ENCODE results near the gene EFNA4. TPM values are rescaled to one million over a fixed set of nuclear protein-coding genes. Genes with fewer than 3 reads are reported as not detected.

EFNA4 gene
- polyA plus RNA-seq, 4 donors = 19.2 to 24.8 (median 19.5) TPM

DNA sequence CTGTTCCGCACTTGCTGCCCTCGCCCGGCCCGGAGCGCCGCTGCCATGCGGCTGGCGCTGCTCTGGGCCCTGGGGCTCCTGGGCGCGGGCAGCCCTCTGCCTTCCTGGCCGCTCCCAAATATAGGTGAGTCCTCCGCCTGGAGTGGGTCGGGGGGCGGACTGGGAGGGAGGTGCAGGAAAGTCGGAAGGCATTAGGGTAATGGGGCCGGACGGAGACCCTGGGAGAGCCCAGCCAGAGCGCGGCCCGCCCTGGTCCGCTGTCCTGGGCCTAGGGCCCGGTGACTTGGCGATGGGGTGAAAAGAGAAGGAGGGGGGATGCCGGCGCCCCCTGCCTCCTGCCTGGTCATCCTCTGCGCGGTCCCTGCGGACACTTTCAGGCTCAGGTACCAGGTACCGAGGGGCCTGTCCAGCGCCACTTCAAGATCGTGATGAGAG, 12.2 kb upstream of the EFNA4 start:
- no peak for DNase-seq (ENCODE audit: low read depth in 4 of 4, low spot score in 3 of 4)

DNA sequence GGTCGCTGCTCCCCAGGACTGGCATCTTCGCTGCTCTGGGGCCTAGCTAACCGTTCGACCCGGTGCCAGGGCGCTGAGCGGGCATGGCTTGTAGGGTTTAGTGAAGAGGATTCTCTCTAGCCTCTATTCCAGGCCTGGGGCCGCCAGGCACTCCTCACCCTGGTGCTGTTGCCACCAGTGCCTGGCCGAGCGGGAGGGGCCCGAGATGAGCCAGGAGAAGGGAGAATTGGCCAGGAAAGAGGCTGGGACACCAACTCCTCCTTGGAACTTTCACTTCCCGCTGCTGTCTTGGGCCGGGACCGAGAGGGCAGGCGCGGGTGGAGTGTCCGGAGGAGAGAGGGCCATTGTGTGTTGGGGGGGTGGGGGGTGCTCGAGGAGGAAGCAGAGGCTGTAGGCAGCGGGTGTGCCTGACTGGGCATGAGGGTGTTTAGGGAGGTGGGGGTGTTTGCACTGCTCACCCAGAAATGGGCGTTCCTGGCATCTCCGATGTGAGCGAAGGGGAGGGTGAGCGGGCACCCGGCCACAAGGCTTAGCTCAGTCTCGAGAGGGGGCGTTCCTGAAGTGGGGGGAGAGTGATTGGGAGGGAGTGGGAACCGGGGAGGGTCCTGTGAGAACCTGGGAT, 11.7 kb upstream of the EFNA4 start:
- no peak for DNase-seq (ENCODE audit: low read depth in 4 of 4, low spot score in 3 of 4)

GRCh38 chr1:155052439-155053395, 10.8 kb upstream of the EFNA4 start:
- DNase-seq (ENCODE audit: low read depth in 4 of 4, low spot score in 3 of 4) = no peak

DNA sequence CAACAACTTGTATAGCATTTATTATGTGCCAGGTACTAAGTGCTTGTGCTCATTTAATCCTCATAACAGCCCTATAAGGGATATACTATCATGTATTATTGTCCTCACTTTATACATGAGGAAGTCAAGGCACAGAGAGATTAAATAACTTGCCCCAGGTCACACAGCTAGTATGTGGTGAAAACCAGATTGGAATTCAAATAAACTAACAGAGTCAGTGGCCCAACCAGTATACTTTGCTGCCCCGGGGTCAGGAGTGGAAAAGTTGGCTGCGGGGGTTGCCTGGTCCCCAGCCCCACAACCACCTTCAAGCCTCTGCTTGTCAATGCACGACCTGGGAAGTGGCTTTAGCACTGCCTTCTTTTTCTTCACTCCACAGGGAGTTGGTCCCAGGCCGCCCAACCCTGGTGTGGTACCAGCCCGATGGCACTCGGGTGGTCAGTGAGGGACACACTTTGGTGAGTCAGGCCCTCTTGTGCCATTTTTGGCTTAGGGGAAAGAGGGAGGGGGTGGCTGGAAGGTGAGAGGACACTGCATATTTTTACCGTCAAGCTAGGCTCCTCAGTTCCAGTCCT, 9.9 kb upstream of the EFNA4 start:
- no peak for DNase-seq (ENCODE audit: low read depth in 4 of 4, low spot score in 3 of 4)

DNA sequence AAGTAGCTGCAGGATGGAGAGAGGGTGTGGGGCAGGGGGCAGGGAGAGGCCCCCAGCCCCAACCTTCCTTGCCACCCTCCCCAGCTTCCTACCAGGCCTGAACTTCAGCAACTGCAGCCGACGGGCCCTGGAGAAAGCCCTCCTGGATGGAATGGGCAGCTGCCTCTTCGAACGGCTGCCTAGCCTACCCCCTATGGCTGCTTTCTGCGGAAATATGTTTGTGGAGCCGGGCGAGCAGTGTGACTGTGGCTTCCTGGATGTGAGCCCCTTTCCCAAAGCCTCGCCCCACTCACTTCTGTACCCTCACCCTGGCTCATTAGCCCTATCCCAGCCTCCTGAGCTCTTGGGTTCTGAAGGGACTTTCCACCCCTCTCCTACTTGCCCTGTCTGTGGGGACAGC, 6.4 kb upstream of the EFNA4 start:
- no peak for DNase-seq (ENCODE audit: low read depth in 4 of 4, low spot score in 3 of 4)

DNA sequence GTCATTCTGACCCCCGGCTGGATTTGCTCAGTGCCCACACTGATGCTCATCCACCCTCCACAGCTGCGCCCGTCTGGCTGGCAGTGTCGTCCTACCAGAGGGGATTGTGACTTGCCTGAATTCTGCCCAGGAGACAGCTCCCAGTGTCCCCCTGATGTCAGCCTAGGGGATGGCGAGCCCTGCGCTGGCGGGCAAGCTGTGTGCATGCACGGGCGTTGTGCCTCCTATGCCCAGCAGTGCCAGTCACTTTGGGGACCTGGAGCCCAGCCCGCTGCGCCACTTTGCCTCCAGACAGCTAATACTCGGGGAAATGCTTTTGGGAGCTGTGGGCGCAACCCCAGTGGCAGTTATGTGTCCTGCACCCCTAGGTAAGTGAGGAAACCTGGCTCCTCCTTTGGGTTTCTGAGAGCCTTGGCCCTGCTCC, 5.7 kb upstream of the EFNA4 start:
- DNase-seq (ENCODE audit: low read depth in 4 of 4, low spot score in 3 of 4) = no peak

DNA sequence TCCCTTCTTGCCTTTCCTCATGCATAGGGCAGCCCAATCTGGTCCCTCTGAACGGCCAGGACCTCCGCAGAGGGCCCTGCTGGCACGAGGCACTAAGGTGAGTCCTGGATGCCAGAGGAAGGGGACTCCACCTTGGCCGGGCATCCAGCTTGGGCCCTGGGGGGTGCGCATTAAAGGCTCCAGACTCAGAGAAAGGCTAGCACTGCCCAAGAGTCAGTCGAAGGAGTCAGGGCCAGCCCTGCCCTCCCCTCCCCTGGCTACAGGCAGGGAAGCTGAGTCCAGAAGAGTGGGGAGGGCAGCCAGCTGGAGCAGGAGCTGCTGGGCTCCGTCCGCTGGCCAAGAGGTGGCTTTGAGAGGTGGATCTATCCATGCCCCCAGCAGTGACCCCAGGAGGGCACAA, 2.8 kb upstream of the EFNA4 start:
- DNase-seq (ENCODE audit: low read depth in 4 of 4, low spot score in 3 of 4) = no peak

GRCh38 chr1:155061381-155062150, 2.0 kb upstream of the EFNA4 start:
- no peak for DNase-seq (ENCODE audit: low read depth in 4 of 4, low spot score in 3 of 4)

GRCh38 chr1:155062151-155062686, 1.3 kb upstream of the EFNA4 start:
- DNase-seq (ENCODE audit: low read depth in 4 of 4, low spot score in 3 of 4) = no peak

DNA sequence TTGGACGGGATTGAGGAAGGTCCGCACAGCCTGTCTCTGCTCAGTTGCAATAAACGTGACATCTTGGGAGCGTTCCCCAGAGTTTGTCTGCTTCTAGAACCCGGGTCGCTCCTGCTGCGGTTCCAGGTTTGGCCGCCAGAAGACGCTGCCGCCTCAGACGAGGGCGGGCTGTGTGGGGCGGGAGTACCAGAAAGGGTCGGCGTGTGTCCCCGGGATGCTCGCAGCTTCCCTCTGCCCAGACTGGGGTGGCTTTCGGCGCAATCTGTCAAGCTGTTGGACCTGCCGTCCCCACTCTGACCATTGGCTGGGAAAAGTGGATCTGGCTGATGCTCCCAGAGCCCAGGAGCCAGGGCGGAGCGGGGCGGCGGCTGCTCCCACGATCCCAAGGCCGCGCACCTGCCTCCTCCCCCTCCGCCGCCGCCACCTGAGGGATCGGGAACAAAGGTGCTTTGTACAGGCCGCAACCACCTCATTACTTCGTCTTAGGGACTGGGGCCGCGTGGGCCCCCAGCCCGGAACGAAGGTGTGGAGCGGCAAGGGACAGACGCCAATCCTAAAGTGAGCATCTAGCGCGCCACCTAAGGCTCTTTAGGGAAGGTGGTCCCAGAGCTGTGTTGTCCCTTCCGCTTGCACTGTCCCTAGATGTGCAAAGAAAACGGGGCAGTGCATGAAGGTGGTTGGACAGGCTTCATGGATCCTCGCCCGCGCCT, 683 bp upstream of the EFNA4 start:
- no peak for DNase-seq (ENCODE audit: low read depth in 4 of 4, low spot score in 3 of 4)

- no peak for DNase-seq (ENCODE audit: low read depth in 4 of 4, low spot score in 3 of 4)
Observed at GRCh38 chr1:155064111-155064831, 731 bp downstream of the EFNA4 start.

GRCh38 chr1:155064832-155065429, 1.4 kb downstream of the EFNA4 start:
- DNase-seq (ENCODE audit: low read depth in 4 of 4, low spot score in 3 of 4) = no peak

DNA sequence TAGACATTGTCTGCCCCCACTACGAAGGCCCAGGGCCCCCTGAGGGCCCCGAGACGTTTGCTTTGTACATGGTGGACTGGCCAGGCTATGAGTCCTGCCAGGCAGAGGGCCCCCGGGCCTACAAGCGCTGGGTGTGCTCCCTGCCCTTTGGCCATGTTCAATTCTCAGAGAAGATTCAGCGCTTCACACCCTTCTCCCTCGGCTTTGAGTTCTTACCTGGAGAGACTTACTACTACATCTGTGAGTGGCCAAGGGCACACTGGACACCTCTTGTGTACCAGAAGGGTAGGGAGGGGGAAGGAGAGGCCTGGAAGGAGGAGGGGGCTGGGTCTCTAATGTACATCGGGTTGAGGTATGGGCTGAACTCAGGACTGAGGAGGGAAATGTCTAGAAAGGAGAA, 3.2 kb downstream of the EFNA4 start:
- no peak for DNase-seq (ENCODE audit: low read depth in 4 of 4, low spot score in 3 of 4)

GRCh38 chr1:155068599-155068998, 5.1 kb downstream of the EFNA4 start:
- no peak for DNase-seq (ENCODE audit: low read depth in 4 of 4, low spot score in 3 of 4)

GRCh38 chr1:155069551-155070157, 6.1 kb downstream of the EFNA4 start:
- DNase-seq (ENCODE audit: low read depth in 4 of 4, low spot score in 3 of 4) = no peak

- no peak for DNase-seq (ENCODE audit: low read depth in 4 of 4, low spot score in 3 of 4)
Observed at GRCh38 chr1:155070158-155070621, 6.7 kb downstream of the EFNA4 start.

- no peak for DNase-seq (ENCODE audit: low read depth in 4 of 4, low spot score in 3 of 4)
Observed at GRCh38 chr1:155070721-155071569, 7.4 kb downstream of the EFNA4 start.

All from left renal pelvis (tissue), 4 donors.